ENCODE data around the gene DRGX.

Gene DRGX

DNA sequence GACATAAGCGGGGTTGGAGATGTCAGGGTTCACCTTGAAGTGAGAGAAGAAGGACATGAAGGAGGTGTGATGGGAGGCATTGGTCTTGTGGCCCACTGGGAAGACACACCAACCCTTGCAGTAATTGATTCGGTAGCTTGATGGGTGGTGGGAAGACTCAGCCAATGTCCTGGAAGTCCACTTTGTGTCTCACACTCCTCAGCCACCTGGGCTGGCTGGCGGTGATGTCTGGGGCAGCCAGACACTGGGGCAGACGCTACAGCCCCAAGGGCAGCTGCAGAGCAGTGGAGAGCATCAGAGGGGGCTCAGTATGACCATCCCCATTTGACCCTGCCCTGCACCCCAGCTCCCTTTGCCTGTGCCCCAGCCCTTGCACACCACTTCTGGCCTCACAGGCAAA lies 16.7 kb upstream of the DRGX start (continued):
- no peak for TF ChIP-seq ZNF184 (tag by site-specific recombination; IDR thresholded peaks at IDR 0.05)
- TF ChIP-seq PRDM10 (tag by site-specific recombination; IDR thresholded peaks at IDR 0.05) = no peak
- TF ChIP-seq SCRT2 (tag by site-specific recombination; IDR thresholded peaks at IDR 0.05) = no peak
- TF ChIP-seq ZNF211 (tag by site-specific recombination; IDR thresholded peaks at IDR 0.05; ENCODE audit: low read depth) = no peak
- no peak for TF ChIP-seq HOXC10 (CRISPR knock-in tag; IDR thresholded peaks at IDR 0.05)
- TF ChIP-seq ZEB2 (tag by site-specific recombination; IDR thresholded peaks at IDR 0.05) = no peak
- no peak for TF ChIP-seq KLF17 (tag by site-specific recombination; IDR thresholded peaks at IDR 0.05)
- no peak for TF ChIP-seq KLF9 (tag by site-specific recombination; IDR thresholded peaks at IDR 0.05; ENCODE audit: low read depth)
- no peak for TF ChIP-seq ZNF335 (tag by site-specific recombination; conservative IDR thresholded peaks at IDR 0.05)
- no peak for TF ChIP-seq ZNF48 (tag by site-specific recombination; IDR thresholded peaks at IDR 0.05)
- no peak for TF ChIP-seq ZBTB6 (tag by site-specific recombination; IDR thresholded peaks at IDR 0.05)
- no peak for TF ChIP-seq ZBTB48 (tag by site-specific recombination; IDR thresholded peaks at IDR 0.05)

GRCh38 chr10:49410365-49411074 lies 14.6 kb upstream of the DRGX start:
- Histone ChIP-seq H3K36me3 (ENCODE audit: control insufficient read depth in 2 of 2, insufficient read depth in 1 of 2, low read length in 2 of 2) (no peaks in the 10 kb centered on the region), H3K9me3 (ENCODE audit: control insufficient read depth, insufficient read depth, low read depth, low read length) (no peaks in the 10 kb centered on the region), H3K4me3 (ENCODE audit: low read depth, low read length) (no peak overlapping the region), H3K27ac (ENCODE audit: extremely low read depth, low read depth, low read length) (no peak overlapping the region), H3K4me1 (ENCODE audit: control insufficient read depth, insufficient read depth, low read length) (no peaks in the 10 kb centered on the region)
- POLR2A ChIA-PET = no interaction called here
- CTCF ChIA-PET = interaction anchor here (1.1 to 1.6 kb wide), 2 partner anchors 102 to 108 kb away, joined by 6 read pairs; no protein-coding TSS in a partner anchor
- TF ChIP-seq PRDM10 (tag by site-specific recombination; IDR thresholded peaks at IDR 0.05) = no peak
- TF ChIP-seq ZNF629 (tag by site-specific recombination; IDR thresholded peaks at IDR 0.05) = no peak
- TF ChIP-seq SALL2 (tag by site-specific recombination; IDR thresholded peaks at IDR 0.05; ENCODE audit: borderline replicate concordance) = no peak
- TF ChIP-seq REPIN1 (tag by site-specific recombination; IDR thresholded peaks at IDR 0.05; ENCODE audit: low read depth) = no peak
- no peak for TF ChIP-seq ZBTB7A (tag by site-specific recombination; IDR thresholded peaks at IDR 0.05; ENCODE audit: low read depth)
- TF ChIP-seq SP3 (tag by site-specific recombination; IDR thresholded peaks at IDR 0.05) = no peak
- TF ChIP-seq ZBTB20 (tag by site-specific recombination; IDR thresholded peaks at IDR 0.05) = no peak
- no peak for TF ChIP-seq ZNF266 (tag by site-specific recombination; IDR thresholded peaks at IDR 0.05; ENCODE audit: low read depth)
- TF ChIP-seq YY1 (tag by site-specific recombination; IDR thresholded peaks at IDR 0.05) = no peak
- TF ChIP-seq GLI2 (tag by site-specific recombination; IDR thresholded peaks at IDR 0.05; ENCODE audit: borderline replicate concordance, low read depth) = no peak
- no peak for TF ChIP-seq ZSCAN30 (tag by site-specific recombination; IDR thresholded peaks at IDR 0.05)
- TF ChIP-seq BCL6B (tag by site-specific recombination; IDR thresholded peaks at IDR 0.05) = no peak
- TF ChIP-seq ZNF654 (tag by site-specific recombination; IDR thresholded peaks at IDR 0.05; ENCODE audit: low read depth) = no peak
- no peak for TF ChIP-seq ZNF768 (tag by site-specific recombination; IDR thresholded peaks at IDR 0.05)
- TF ChIP-seq TRIM28 (IDR thresholded peaks at IDR 0.05; ENCODE audit: borderline replicate concordance, low read length) = no peak

Measured in HEK293 (cell line).